Activated CD4-positive, alpha-beta T cell treated with anti-CD3 and anti-CD28 coated beads, Interleukin-2, amount 10 ng/mL, durations not matched to agents 24 days and 14 days (primary cell): ENCODE measurements around the gene PAQR5. TPM values are rescaled to one million over a fixed set of nuclear protein-coding genes. Genes with fewer than 3 reads are reported as not detected.

Experiments used
- DNase-seq: peaks from one replicate; pipeline ENCODE4 v3.0.0; 2022
- H3K27ac Mint-ChIP-seq: one replicate; pipeline ENCODE4 v1.8.0; 2022; ENCODE audit warnings: mild to moderate bottlenecking, mixed read lengths
- H3K27me3 Mint-ChIP-seq: one replicate; pipeline ENCODE4 v1.8.0; 2022; ENCODE audit warnings: mixed read lengths
- H3K36me3 Mint-ChIP-seq: one replicate; pipeline ENCODE4 v1.8.0; 2022; ENCODE audit warnings: low read depth, mild to moderate bottlenecking, mixed read lengths
- H3K4me1 Mint-ChIP-seq: one replicate; pipeline ENCODE4 v1.8.0; 2021; ENCODE audit warnings: mixed read lengths
- H3K4me3 Mint-ChIP-seq: one replicate; pipeline ENCODE4 v1.8.0; 2022; ENCODE audit warnings: mild to moderate bottlenecking, moderate library complexity, mixed read lengths
- H3K9me3 Mint-ChIP-seq: one replicate; pipeline ENCODE4 v1.8.0; 2021; ENCODE audit warnings: mixed read lengths
- intact Hi-C: fragments of 100-400 bp; cut with micrococcal nuclease; formaldehyde crosslinking; loops from one replicate; pipeline ENCODE4 v1.15.1; 2023
- total RNA-seq: library from RNA; stranded (reverse); gene quantifications from 2 replicates; pipeline ENCODE4 v1.2.3, GENCODE V29; 2022

Gene PAQR5
- total RNA-seq, 1 donor from 2014 or later: not detected

DNA sequence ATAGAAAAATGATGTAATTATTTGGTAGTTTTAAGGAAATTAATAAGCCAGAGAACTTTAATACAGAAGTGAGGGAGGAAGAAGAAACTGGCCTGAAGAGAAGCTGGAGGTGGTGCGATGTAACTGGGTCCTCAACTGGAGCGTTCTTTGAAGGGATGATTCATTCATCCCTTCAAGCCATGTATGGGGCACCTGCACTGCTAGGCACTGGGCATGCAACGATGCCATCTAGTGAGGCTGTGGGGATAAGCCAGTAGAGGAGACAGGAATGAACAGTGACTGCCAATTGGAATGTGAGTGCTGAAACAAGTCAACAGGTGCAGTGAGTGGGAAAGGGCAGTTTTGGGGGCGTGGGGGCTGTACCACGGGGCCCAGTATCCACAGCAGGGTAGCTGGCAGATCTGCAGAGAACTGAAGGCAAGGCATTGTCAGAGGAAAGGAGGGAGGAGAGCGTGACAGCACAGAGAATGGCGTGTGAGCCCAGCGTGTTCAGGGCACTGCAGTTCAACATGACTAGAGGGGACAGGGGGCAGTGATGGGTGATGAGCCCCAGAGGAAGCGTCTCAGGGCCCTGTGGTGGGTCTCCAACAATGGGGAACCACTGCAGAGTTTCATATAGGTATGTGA lies 111.6 kb downstream of the PAQR5 start:
- Mint-ChIP-seq H3K27ac (no peak overlapping the region), H3K36me3 (no peaks in the 10 kb centered on the region), H3K4me1 (peaks cover 12% of the 10 kb centered on the region), H3K9me3 (no peaks in the 10 kb centered on the region), H3K27me3 (peaks cover 7% of the 10 kb centered on the region), H3K4me3 (no peak overlapping the region)
- intact Hi-C loops: loop anchor here (5.0 kb wide), 1 partner anchor 248 kb away; the partner anchor contains the start of gene GLCE
- DNase-seq: no peak

DNA sequence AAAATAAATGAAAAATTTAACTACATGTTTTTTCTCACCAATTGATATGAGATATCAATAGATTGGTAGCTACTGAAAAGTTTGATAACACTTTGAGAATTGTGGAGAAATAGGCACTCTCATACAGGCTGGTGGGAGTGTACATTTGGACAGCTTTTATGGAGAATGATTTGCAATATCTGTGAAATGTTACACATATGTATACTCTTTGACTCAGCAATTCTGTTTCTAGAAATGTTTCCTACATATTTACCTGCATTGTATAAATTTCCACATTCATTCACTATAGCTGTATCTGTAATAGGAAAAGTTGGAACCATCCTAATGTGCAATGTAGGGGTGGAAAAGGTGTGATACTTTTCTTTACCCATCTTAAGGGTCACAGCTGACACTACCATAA lies 113.6 kb downstream of the PAQR5 start:
- H3K9me3 Mint-ChIP-seq: no peaks in the 10 kb centered on the region
- H3K27me3 Mint-ChIP-seq: peaks cover 3% of the 10 kb centered on the region
- H3K4me3 Mint-ChIP-seq: no peak overlapping the region
- intact Hi-C loops: loop anchor here (5.0 kb wide), 1 partner anchor 250 kb away; the partner anchor contains the start of gene GLCE
- no peak overlapping the region for H3K27ac Mint-ChIP-seq
- peaks cover 23% of the 10 kb centered on the region for H3K4me1 Mint-ChIP-seq
- no peak for DNase-seq
- H3K36me3 Mint-ChIP-seq: no peaks in the 10 kb centered on the region

DNA sequence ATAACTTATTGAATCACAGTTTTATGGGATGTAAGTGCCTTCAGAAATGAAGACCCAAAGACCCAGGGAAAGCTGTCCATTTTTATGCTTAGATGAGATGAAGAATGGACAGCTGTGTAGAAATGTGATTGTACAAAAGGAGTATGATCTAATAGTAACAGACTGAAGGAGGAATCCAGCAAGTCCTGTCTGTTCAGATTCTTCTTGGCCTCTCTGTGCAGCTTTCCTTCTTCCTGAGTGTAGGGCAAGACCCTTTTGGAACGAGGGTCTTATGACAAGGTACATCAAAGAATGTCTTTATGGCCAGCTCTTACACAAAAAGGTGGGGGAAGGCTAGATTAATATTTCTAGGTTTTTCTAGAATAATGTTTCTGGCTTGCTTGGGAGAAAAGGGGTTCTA lies 114.0 kb downstream of the PAQR5 start:
- H3K27me3 Mint-ChIP-seq: peaks cover 2% of the 10 kb centered on the region
- intact Hi-C loops: loop anchor here (5.0 kb wide), 1 partner anchor 250 kb away; the partner anchor contains the start of gene GLCE
- H3K4me3 Mint-ChIP-seq: no peak overlapping the region
- no peaks in the 10 kb centered on the region for H3K9me3 Mint-ChIP-seq
- no peak overlapping the region for H3K27ac Mint-ChIP-seq
- H3K4me1 Mint-ChIP-seq: peaks cover 27% of the 10 kb centered on the region
- no peak for DNase-seq
- peaks cover 2% of the 10 kb centered on the region for H3K36me3 Mint-ChIP-seq

DNA sequence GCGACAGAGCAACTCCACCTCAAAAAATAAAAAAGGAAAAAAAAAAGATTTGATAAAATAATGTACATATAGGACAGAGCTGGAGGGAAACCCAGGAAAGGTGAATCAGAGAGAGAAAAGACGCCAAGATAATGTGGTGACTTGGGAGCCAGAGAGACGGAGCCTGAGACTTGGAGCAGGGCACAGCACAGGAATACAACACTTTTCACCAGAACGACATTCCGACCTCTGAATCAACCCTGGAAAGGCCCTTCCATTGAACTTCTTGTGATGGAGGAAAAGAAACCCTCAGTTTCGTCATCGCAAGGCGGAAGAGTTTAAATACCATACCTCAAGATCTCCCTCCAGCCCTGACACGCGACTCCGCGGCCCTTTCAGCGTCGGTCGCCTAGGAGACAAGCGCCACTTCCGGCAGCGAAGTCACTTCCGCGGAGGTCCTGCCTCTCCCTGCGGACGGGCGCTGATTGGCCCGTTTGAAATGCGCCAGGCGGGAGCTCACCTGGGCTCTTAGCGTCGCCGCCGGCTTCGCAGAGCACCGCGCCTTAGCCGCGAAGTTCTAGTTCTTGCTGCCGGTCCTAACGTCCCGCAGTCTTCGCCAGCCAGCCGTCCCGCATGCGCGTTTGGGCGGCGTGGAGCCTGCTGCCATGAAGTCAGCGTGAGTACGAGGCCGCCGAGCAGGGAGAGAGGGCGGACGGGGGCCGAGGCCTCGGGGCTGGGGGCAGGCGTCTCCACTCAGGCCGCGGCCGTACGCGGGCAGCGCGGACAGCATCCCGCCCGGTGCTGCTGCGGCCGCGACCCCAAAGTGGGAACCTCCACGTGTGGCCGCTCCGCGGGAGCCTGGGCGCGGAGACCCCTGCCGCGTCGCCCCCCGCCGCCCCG lies 115.3 kb downstream of the PAQR5 start, which contains the start of gene KIF23:
KIF23 (plus strand) TSS at position 528 of the 879 bp plus-strand sequence; CDS start at position 645, 117 bp downstream.
- peaks cover 33% of the 10 kb centered on the region for H3K4me1 Mint-ChIP-seq
- H3K4me3 Mint-ChIP-seq: peak within 1 kb of the TSS; percentile 89
- no peaks in the 10 kb centered on the region for H3K9me3 Mint-ChIP-seq
- intact Hi-C loops: loop anchor here (1.0 to 5.0 kb wide), 2 partner anchors 38 to 252 kb away; partner anchors contain the start of genes GLCE and RPLP1
- H3K27ac Mint-ChIP-seq: peak within 1 kb of the TSS; percentile 86
- peaks cover 12% of the 10 kb centered on the region for H3K36me3 Mint-ChIP-seq
- DNase-seq: peak; percentile 98
- no peaks in the 10 kb centered on the region for H3K27me3 Mint-ChIP-seq

DNA sequence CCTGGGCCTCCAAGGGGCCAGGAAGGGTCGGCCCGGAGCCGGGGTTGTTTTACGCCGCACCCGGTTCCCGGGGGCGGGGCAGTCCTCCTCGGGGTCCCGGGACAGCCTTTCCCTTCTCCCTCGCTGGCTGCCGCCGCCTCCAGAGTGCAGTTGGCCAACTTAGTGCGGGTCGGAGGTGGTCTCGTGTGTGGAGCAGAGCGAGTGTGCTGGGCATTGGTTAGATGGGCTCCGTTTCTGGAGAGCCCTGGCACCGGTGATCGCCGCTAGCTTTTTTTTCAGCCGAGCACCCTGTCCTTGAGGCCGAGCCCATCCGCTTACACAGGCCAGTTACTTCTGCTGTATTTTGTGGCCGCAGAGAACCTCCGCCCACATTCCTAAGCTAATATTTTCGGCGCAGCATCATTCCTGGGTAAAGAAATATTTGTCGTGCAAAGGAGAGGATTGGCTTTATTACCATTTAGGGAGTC lies 116.0 kb downstream of the PAQR5 start:
- Mint-ChIP-seq H3K36me3 (peaks cover 18% of the 10 kb centered on the region), H3K9me3 (no peaks in the 10 kb centered on the region), H3K4me3 (peak overlapping the region; percentile 89), H3K4me1 (peaks cover 38% of the 10 kb centered on the region), H3K27me3 (no peaks in the 10 kb centered on the region), H3K27ac (peak overlapping the region; percentile 55)
- DNase-seq: peak; percentile 77
- intact Hi-C loops: loop anchor here (1.0 to 5.0 kb wide), 2 partner anchors 38 to 252 kb away; partner anchors contain the start of genes GLCE and RPLP1

DNA sequence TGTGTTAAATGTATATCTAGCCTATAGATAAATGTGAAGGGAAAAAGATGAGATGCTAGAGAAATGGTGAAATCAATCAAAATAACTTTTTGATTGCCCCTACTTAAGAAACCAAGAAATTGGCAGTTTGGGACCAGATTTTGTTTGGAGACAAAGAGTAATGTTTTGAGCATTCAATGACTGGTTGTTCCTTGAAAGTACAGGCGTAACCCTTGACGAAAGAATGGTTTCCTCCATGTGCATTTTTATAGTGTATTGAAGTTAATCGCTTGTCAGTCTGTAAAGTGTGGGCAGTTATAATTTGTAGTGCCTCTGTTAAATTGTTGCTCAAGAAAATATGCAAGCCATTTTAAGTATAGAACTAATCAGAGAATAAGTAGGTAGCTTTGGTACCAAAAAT lies 116.7 kb downstream of the PAQR5 start:
- Mint-ChIP-seq H3K4me3 (peak overlapping the region; percentile 89), H3K36me3 (peaks cover 18% of the 10 kb centered on the region), H3K27me3 (no peaks in the 10 kb centered on the region), H3K27ac (no peak overlapping the region), H3K4me1 (peaks cover 38% of the 10 kb centered on the region), H3K9me3 (no peaks in the 10 kb centered on the region)
- no peak for DNase-seq
- intact Hi-C loops: no loop called here

DNA sequence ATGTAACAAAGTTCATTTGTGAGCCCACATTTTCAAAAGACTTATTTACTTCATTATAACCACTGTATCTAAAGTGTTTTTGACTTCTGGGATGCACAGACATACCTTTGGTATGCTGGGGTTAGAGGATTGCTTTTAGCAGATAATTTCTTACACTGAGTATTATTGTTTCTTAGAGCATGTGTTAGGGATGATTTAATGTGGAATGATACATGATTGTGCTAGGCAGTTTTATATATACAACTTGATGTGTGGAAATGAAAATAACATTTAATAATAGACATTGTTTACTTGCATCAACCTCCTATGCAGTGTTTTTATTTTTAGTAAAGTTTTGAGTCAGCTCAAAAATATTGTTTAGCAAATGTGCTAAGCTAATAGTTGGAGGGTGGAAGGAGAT lies 118.9 kb downstream of the PAQR5 start:
- H3K27me3 Mint-ChIP-seq: no peaks in the 10 kb centered on the region
- no peaks in the 10 kb centered on the region for H3K9me3 Mint-ChIP-seq
- H3K27ac Mint-ChIP-seq: peak overlapping the region; percentile 13
- intact Hi-C loops: no loop called here
- H3K4me1 Mint-ChIP-seq: peaks cover 40% of the 10 kb centered on the region
- no peak for DNase-seq
- no peak overlapping the region for H3K4me3 Mint-ChIP-seq
- H3K36me3 Mint-ChIP-seq: peaks cover 29% of the 10 kb centered on the region

DNA sequence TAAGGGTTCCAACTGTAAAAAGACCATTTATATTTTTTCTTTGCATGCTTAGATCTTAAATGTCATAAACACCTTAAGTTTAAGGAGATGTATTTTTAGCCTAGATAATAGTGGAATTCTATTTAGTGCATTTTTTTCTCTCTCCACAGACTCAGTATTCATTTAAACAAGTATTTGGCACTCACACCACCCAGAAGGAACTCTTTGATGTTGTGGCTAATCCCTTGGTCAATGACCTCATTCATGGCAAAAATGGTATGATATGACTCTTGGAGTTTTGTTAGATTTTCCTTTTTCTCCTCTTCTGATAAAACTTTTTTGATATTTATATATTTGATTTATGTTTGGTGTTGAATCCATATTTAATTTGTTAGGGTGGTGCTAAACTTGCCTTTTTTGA lies 122.8 kb downstream of the PAQR5 start:
- H3K27ac Mint-ChIP-seq: no peak overlapping the region
- H3K4me1 Mint-ChIP-seq: peaks cover 18% of the 10 kb centered on the region
- H3K9me3 Mint-ChIP-seq: no peaks in the 10 kb centered on the region
- H3K4me3 Mint-ChIP-seq: no peak overlapping the region
- no peak for DNase-seq
- H3K27me3 Mint-ChIP-seq: no peaks in the 10 kb centered on the region
- peaks cover 55% of the 10 kb centered on the region for H3K36me3 Mint-ChIP-seq
- intact Hi-C loops: no loop called here

DNA sequence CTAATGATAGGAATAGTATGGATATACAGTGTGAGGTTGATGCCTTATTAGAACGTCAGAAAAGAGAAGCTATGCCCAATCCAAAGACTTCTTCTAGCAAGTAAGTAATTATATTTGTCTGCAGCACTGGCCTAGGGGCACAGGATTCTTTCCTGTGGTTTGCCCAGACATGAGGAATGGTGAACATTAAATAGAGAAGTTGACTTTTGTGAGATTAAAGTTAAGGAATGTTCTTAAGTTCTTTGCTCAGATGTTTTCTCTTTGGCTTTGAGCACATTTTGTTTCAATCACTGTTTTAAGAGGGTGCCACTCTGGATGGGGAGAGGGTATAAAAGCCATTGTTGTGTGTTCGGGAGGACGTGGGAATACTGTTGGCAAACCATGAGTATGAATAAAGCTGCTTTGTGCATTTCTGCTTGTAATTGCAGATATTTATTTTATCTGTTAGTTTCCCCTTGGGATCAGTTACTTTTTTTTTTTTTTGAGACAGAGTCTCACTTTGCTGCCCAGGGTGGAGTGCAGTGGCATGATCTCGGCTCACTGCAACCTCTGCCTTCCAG lies 123.7 kb downstream of the PAQR5 start:
- Mint-ChIP-seq H3K4me1 (peaks cover 16% of the 10 kb centered on the region), H3K27ac (no peak overlapping the region), H3K9me3 (no peaks in the 10 kb centered on the region), H3K36me3 (peaks cover 58% of the 10 kb centered on the region), H3K4me3 (no peak overlapping the region), H3K27me3 (no peaks in the 10 kb centered on the region)
- DNase-seq: no peak
- intact Hi-C loops: loop anchor here (2.0 kb wide), 1 partner anchor 18 kb away; no protein-coding TSS in a partner anchor

DNA sequence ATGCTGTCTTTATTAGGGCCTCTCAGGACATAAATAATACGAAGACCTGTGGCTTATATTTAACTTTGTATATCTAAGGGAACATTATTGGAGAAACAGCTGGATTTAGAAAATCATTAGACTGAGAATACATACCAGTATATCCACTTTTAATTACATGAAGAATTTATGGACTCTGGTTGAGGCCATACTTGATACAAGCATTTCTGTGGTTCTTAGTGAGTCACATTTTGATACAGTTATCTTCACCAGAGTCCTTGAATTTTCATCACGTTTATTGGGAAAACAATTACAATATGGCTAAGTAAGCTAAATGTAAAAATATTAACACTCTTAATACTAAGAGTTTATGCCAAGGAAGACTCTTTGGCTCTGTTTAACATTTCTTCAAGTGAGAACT lies 125.3 kb downstream of the PAQR5 start:
- Mint-ChIP-seq H3K4me3 (no peak overlapping the region), H3K9me3 (no peaks in the 10 kb centered on the region), H3K27ac (no peak overlapping the region), H3K27me3 (no peaks in the 10 kb centered on the region), H3K4me1 (peaks cover 7% of the 10 kb centered on the region), H3K36me3 (peaks cover 54% of the 10 kb centered on the region)
- intact Hi-C loops: no loop called here
- DNase-seq: no peak

DNA sequence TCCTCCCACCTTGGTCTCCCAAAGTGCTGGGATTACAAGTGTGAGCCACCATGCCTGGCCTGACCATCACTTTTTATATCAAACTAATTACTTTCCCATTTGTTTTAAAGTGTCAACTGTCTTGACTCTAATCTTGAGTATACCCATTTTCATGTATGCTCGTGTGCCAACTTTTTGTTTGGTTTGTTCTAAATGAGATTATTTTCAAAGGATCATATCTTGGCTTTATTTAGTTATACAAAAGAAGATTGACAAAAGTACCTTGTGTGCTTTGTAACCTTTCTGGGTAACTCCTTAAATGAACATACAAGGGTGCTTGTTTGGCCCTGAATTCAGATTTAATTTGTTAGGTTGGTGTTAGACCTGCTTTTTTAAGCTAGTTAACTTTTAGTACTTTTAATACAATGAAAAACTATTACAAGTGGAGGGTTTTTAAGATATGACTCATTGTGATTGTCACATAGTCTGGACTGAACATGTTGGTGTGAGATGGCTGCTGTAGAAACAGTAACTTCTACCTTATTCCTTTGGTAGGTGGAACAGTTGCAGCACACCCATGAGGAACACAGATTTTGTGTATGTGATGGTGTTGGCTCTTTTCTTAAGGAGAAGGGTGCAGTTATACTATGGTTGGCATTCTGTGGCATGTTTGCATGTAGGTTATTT lies 126.2 kb downstream of the PAQR5 start:
- intact Hi-C loops: no loop called here
- no peak overlapping the region for H3K4me3 Mint-ChIP-seq
- H3K4me1 Mint-ChIP-seq: peaks cover 2% of the 10 kb centered on the region
- peaks cover 54% of the 10 kb centered on the region for H3K36me3 Mint-ChIP-seq
- no peak overlapping the region for H3K27ac Mint-ChIP-seq
- no peak for DNase-seq
- H3K9me3 Mint-ChIP-seq: no peaks in the 10 kb centered on the region
- no peaks in the 10 kb centered on the region for H3K27me3 Mint-ChIP-seq

DNA sequence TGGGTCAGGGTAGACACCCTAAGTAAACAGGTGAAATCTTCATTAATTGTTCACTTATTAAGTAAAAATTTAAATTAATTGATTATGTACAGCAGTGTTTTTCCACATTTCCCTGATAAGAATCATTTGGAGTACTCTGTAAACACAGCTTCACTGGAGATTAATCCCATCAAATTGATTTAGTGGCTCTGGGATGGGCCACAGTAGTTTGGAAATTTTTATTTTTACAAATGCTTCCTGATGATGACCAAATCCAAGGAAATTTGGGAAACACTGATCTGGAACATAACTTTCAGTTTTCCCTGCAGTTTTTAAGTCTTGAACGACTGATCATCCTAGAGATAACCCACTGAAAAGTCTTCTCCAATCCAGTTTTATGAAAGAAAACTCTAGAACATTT lies 135.1 kb downstream of the PAQR5 start:
- H3K9me3 Mint-ChIP-seq: no peaks in the 10 kb centered on the region
- H3K4me3 Mint-ChIP-seq: no peak overlapping the region
- H3K27me3 Mint-ChIP-seq: no peaks in the 10 kb centered on the region
- H3K27ac Mint-ChIP-seq: no peak overlapping the region
- H3K36me3 Mint-ChIP-seq: peaks cover 58% of the 10 kb centered on the region
- H3K4me1 Mint-ChIP-seq: peaks cover 5% of the 10 kb centered on the region
- DNase-seq: no peak
- intact Hi-C loops: no loop called here

DNA sequence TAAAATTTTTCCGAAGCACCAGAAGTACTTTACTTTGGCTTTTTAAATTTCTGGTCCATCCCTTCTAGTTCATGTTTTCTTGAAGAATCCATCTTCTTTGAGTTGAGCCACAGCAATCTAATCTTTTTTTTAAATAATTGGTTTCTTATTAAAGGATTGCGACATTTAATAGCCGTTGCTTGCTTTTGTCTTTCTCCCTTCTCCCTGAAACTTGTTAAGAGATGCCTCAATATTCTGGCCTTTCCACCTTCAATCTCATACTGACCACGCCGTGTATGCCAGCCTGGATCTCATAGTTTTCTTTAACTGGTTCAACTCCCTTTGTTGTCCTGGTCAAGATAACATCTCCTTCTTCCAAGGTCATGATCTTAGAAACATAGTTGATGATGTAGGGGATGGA lies 135.5 kb downstream of the PAQR5 start:
- no peak overlapping the region for H3K4me3 Mint-ChIP-seq
- intact Hi-C loops: no loop called here
- no peak for DNase-seq
- H3K36me3 Mint-ChIP-seq: peaks cover 55% of the 10 kb centered on the region
- H3K4me1 Mint-ChIP-seq: peaks cover 5% of the 10 kb centered on the region
- H3K27ac Mint-ChIP-seq: no peak overlapping the region
- H3K27me3 Mint-ChIP-seq: no peaks in the 10 kb centered on the region
- H3K9me3 Mint-ChIP-seq: no peaks in the 10 kb centered on the region
